GM12872 (cell line): ENCODE data around the gene SIGLEC1.

Experiments used
- TF ChIP-seq, protein P1 (sequence below): IDR thresholded peaks from 3 replicates; pipeline ENCODE4 v1.5.1; 2011; ENCODE audit warnings: low read depth, mild to moderate bottlenecking, low read length, moderate library complexity; ENCODE audit not compliant: insufficient read depth

Gene SIGLEC1

DNA sequence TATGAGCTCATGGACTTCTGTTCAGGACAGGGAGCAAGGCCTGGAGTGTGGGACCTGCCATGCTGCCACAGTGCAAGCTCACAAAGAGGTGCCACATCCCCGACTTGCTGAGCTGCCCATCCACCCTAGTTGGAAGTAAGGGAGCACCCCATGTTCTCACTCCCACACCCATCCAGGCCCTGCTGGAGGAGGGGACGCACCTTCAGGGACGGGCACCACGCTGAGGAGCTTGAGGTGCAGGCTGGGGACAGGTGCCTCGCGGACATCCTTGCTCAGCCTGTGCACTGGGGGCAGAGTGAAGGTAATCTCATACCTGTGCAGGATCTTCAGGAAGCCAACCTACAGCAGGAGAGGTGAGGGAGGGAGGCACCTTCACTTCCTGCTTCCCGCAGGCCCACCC, 42.9 kb upstream of the SIGLEC1 start:
- TF ChIP-seq, protein P1, sequence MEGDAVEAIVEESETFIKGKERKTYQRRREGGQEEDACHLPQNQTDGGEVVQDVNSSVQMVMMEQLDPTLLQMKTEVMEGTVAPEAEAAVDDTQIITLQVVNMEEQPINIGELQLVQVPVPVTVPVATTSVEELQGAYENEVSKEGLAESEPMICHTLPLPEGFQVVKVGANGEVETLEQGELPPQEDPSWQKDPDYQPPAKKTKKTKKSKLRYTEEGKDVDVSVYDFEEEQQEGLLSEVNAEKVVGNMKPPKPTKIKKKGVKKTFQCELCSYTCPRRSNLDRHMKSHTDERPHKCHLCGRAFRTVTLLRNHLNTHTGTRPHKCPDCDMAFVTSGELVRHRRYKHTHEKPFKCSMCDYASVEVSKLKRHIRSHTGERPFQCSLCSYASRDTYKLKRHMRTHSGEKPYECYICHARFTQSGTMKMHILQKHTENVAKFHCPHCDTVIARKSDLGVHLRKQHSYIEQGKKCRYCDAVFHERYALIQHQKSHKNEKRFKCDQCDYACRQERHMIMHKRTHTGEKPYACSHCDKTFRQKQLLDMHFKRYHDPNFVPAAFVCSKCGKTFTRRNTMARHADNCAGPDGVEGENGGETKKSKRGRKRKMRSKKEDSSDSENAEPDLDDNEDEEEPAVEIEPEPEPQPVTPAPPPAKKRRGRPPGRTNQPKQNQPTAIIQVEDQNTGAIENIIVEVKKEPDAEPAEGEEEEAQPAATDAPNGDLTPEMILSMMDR = no peak

DNA sequence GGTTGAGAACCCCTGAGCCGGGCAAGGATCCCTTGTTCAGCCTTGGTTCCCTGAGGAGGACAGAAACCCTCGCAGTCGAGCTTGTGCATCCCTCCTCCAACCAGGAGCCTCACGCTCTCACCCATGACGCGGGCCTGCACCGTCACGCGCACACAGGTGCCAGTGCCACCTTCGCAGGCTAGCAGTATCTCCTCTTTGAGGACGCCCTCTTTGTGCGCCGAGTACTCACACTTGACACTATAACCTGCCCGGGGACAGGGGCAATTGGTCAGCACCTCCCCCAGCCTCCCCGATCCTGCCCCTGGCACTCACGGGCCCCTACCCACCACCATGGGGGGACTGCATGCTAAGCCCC, 41.9 kb upstream of the SIGLEC1 start:
- TF ChIP-seq, protein P1 = no peak

DNA sequence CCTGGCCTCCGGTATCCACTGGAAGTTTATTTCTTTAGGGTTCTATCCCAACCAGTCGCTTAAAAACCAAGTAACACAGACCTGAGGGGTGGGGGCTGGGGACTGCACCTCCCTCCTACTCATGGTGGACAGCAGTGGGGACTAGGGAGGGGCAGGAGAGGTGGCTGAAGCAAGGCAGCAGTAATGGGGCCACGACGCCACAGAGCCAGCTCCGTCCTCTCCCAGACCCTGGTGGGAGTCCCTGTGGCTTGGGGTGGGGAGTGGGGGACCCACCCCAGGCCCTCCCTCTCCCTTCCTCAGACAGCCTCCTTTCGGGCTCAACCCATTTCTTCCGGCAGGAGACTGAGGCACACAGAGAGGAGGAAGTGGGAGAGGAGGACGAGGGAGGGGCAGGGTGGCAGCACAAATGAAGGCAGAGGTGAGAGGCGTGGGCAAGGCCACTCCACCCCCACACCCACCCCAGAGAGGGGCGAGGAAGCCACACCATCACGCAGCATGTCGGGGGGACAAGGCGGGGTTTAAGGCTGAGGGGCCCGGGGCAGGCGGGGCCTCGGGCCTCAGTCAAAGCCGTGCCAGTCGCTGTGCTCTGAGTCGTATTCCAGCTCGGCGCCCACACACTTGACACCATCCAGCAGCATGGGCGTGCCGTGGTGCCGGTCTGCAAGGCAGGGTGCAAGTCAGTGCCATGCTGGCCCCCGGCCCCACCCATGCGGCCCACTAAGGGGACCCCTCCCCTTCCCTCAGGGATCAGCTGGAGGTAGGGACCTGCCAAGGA, 41.3 kb upstream of the SIGLEC1 start:
- TF ChIP-seq, protein P1 = no peak

DNA sequence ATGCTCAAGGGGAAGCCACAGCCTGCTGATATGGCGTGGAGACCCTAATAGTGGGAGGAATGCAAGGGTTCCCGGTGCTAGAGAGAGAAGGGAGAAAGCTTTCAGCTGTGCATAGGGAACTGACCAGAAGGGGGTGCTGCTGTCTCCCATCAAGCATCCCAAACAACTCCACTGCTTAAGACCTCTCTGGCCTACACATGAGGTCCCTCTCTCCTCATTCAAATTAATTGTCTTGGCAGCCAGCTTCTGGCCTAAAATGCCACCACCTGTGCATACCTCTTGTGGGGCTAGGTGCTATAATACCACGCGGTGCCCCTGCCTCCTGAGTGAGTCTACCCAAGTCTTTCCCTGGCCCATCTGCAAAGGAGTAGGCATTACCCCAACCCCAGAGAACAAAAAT, 40.7 kb upstream of the SIGLEC1 start:
- TF ChIP-seq, protein P1 = peak; percentile 95

DNA sequence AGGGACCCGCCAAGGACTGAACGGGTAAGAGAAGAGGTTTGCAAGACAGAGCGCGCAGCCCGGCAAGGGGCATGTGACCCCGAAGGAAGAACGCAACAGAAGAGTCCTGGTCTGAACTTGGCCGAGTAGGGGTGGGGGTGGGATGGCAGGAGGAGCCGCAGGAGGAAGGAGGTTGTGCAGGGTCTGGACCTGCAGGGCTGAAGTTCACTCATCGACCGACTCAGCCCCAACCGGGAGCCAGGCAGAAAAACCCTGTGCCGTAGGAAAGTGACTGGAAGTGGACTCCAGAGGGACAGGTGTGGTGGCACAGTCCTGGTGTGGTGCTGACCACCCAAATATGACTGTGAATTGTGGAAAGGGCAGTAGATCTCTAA, 40.0 kb upstream of the SIGLEC1 start:
- TF ChIP-seq, protein P1 = no peak

DNA sequence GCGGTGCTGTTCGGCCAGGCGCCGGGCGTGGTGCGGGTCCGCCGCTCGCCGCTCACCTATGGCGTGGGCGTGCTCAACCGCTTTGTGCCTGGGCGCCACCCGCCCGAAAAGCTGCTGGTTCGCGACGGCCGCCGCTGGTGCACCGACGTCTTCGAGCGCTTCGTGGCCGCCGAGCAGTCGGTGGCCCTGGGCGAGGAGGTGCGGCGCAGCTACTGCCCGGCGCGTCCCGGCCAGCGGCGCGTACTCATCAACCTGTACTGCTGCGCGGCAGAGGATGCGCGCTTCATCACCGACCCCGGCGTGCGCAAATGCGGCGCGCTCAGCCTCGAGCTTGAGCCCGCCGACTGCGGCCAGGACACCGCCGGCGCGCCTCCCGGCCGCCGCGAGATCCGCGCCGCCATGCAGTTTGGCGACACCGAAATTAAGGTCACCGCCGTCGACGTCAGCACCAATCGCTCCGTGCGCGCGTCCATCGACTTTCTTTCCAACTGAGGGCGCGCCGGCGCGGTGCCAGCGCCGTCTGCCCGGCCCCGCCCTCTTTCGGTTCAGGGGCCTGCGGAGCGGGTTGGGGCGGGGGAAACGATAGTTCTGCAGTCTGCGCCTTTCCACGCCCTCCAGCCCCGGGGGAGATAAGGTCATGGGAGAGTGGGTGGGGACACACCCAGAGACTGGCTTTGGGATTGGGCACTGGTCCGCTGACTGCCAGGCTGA, 39.4 kb upstream of the SIGLEC1 start:
- TF ChIP-seq, protein P1 = no peak

DNA sequence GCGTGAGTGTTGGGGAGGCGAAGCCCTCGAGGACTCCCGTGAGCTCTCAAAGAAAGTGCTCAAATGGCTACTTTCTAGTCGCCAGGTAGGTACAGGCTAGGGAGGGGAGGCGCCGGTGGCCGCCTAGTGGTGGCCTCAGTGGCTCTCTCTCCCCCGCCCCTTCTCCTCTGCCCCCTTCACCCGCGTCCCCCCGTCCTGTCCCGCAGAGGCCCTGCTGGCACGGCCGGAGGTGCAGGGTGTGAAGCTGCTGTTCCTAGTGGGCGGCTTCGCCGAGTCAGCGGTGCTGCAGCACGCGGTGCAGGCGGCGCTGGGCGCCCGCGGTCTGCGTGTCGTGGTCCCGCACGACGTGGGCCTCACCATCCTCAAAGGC, 38.9 kb upstream of the SIGLEC1 start:
- TF ChIP-seq, protein P1 = no peak
